Measurements from ENCODE around the gene PDXK.

PDXK gene

GRCh38 chr21:43764576-43765495 lies 45.9 kb downstream of the PDXK start:
- TF ChIP-seq CREB1 (IDR thresholded peaks at IDR 0.05; ENCODE audit: low read depth) = no peak
- no peak for TF ChIP-seq FOXM1 (IDR thresholded peaks at IDR 0.05; ENCODE audit: borderline replicate concordance, low read depth)
- TF ChIP-seq EP300 (IDR thresholded peaks at IDR 0.05; ENCODE audit: borderline replicate concordance) = no peak
- no peak for TF ChIP-seq ZBTB7A (IDR thresholded peaks at IDR 0.05; ENCODE audit: low read depth)
- no peak for TF ChIP-seq USF1 (IDR thresholded peaks at IDR 0.05)
- no peak for TF ChIP-seq EGR1 (IDR thresholded peaks at IDR 0.05)
- no peak for TF ChIP-seq RAD21 (IDR thresholded peaks at IDR 0.05; ENCODE audit: low read depth)

- TF ChIP-seq USF1 (IDR thresholded peaks at IDR 0.05) (no peak), YY1 (IDR thresholded peaks at IDR 0.05; ENCODE audit: low read depth) (no peak), TCF12 (IDR thresholded peaks at IDR 0.05; ENCODE audit: low read depth) (no peak), TEAD4 (IDR thresholded peaks at IDR 0.05) (no peak), NFIC (IDR thresholded peaks at IDR 0.05) (no peak), EP300 (IDR thresholded peaks at IDR 0.05; ENCODE audit: borderline replicate concordance) (no peak), TAF1 (IDR thresholded peaks at IDR 0.05; ENCODE audit: low read depth) (no peak), CEBPB (IDR thresholded peaks at IDR 0.05) (no peak), FOXM1 (IDR thresholded peaks at IDR 0.05; ENCODE audit: borderline replicate concordance, low read depth) (no peak), RAD21 (IDR thresholded peaks at IDR 0.05; ENCODE audit: low read depth) (no peak), CREB1 (IDR thresholded peaks at IDR 0.05; ENCODE audit: low read depth) (no peak), EGR1 (IDR thresholded peaks at IDR 0.05) (no peak), REST (IDR thresholded peaks at IDR 0.05; ENCODE audit: low read depth) (no peak), MAX (IDR thresholded peaks at IDR 0.05) (no peak)
Observed at GRCh38 chr21:43766734-43767497, 48.0 kb downstream of the PDXK start.

- TF ChIP-seq NFIC (IDR thresholded peaks at IDR 0.05) = no peak
Observed at GRCh38 chr21:43767498-43767983, 48.6 kb downstream of the PDXK start.

- TF ChIP-seq MAX (IDR thresholded peaks at IDR 0.05) (peak; percentile 82), FOXM1 (IDR thresholded peaks at IDR 0.05; ENCODE audit: borderline replicate concordance, low read depth) (no peak), EP300 (IDR thresholded peaks at IDR 0.05; ENCODE audit: borderline replicate concordance) (no peak), YY1 (IDR thresholded peaks at IDR 0.05; ENCODE audit: low read depth) (0 out of 2 replicates have a peak, but pooled peaks have one; percentile 33)
Observed at GRCh38 chr21:43767984-43768867, 49.3 kb downstream of the PDXK start.

- TF ChIP-seq USF1 (IDR thresholded peaks at IDR 0.05) = no peak
- TF ChIP-seq TAF1 (IDR thresholded peaks at IDR 0.05; ENCODE audit: low read depth) = no peak
- TF ChIP-seq YY1 (IDR thresholded peaks at IDR 0.05; ENCODE audit: low read depth) = 0 out of 2 replicates have a peak, but pooled peaks have one; percentile 23
- TF ChIP-seq REST (IDR thresholded peaks at IDR 0.05; ENCODE audit: low read depth) = no peak
- no peak for TF ChIP-seq CEBPB (IDR thresholded peaks at IDR 0.05)
- TF ChIP-seq TEAD4 (IDR thresholded peaks at IDR 0.05) = no peak
- no peak for TF ChIP-seq RAD21 (IDR thresholded peaks at IDR 0.05; ENCODE audit: low read depth)
- no peak for TF ChIP-seq EP300 (IDR thresholded peaks at IDR 0.05; ENCODE audit: borderline replicate concordance)
- TF ChIP-seq NFIC (IDR thresholded peaks at IDR 0.05) = no peak
- TF ChIP-seq MAX (IDR thresholded peaks at IDR 0.05) = peak; percentile 64
- TF ChIP-seq CREB1 (IDR thresholded peaks at IDR 0.05; ENCODE audit: low read depth) = no peak
- TF ChIP-seq EGR1 (IDR thresholded peaks at IDR 0.05) = no peak
- TF ChIP-seq ZBTB7A (IDR thresholded peaks at IDR 0.05; ENCODE audit: low read depth) = no peak
- no peak for TF ChIP-seq FOXM1 (IDR thresholded peaks at IDR 0.05; ENCODE audit: borderline replicate concordance, low read depth)
- no peak for TF ChIP-seq TCF12 (IDR thresholded peaks at IDR 0.05; ENCODE audit: low read depth)
Observed at GRCh38 chr21:43768868-43769167, 49.9 kb downstream of the PDXK start.

All from Ishikawa (cell line).